ENCODE data around the gene CTNNBL1. TPM values are rescaled to one million over a fixed set of nuclear protein-coding genes. Genes with fewer than 3 reads are reported as not detected.

Gene CTNNBL1
- total RNA-seq, 1 experiment from 2014 or later: 203 TPM

DNA sequence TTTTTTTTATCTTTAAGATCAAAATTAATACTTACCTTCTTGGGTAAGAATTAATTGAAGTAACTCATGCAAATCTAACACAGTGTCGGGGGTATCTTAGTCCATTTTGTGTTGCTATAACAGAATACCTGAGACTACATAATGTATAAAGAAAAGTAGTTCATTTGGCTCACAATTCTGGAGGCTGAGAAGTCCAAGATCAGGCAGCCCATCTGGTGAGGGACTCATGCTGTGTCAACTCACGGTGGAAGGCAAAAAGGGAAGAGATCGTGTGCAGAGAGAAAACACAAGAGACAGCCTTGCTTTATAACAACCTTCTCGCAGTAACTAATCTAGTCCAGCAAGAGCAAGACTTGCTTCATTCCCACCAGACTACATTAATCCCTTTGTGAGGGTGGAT, 116.2 kb downstream of the CTNNBL1 start:
- H3K27me3 Mint-ChIP-seq (ENCODE audit: insufficient read depth, unreplicated experiment): no peaks in the 10 kb centered on the region
- H3K27ac Mint-ChIP-seq (ENCODE audit: unreplicated experiment): no peak overlapping the region
- H3K36me3 ChIP-seq (ENCODE audit: control insufficient read depth, insufficient read depth, low read length): peaks cover 2% of the 10 kb centered on the region
- DNase-seq: no peak
- ChIA-PET CTCF (no interaction called here), POLR2A (no interaction called here)
- H3K36me3 Mint-ChIP-seq (ENCODE audit: insufficient read depth, unreplicated experiment): peaks cover 5% of the 10 kb centered on the region
- intact Hi-C loops (cut with micrococcal nuclease; ENCODE audit: unreplicated experiment): no loop called here
- H3K4me1 ChIP-seq: no peaks in the 10 kb centered on the region
- H3K9me3 ChIP-seq: no peaks in the 10 kb centered on the region
- no peaks in the 10 kb centered on the region for H3K4me1 Mint-ChIP-seq (ENCODE audit: low read depth, unreplicated experiment)
- no peaks in the 10 kb centered on the region for H3K27me3 ChIP-seq (replicated peaks; ENCODE audit: control insufficient read depth, insufficient read depth, low read length)
- H3K4me3 Mint-ChIP-seq (ENCODE audit: unreplicated experiment): no peak overlapping the region
- no peaks in the 10 kb centered on the region for H3K9me3 Mint-ChIP-seq (ENCODE audit: unreplicated experiment)
- no peak overlapping the region for H3K4me3 ChIP-seq (ENCODE audit: low read depth, low read length)
- no TSS peak for BruUV-seq (replicated peaks)
- TF ChIP-seq, protein P1, sequence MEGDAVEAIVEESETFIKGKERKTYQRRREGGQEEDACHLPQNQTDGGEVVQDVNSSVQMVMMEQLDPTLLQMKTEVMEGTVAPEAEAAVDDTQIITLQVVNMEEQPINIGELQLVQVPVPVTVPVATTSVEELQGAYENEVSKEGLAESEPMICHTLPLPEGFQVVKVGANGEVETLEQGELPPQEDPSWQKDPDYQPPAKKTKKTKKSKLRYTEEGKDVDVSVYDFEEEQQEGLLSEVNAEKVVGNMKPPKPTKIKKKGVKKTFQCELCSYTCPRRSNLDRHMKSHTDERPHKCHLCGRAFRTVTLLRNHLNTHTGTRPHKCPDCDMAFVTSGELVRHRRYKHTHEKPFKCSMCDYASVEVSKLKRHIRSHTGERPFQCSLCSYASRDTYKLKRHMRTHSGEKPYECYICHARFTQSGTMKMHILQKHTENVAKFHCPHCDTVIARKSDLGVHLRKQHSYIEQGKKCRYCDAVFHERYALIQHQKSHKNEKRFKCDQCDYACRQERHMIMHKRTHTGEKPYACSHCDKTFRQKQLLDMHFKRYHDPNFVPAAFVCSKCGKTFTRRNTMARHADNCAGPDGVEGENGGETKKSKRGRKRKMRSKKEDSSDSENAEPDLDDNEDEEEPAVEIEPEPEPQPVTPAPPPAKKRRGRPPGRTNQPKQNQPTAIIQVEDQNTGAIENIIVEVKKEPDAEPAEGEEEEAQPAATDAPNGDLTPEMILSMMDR (IDR thresholded peaks at IDR 0.05; ENCODE audit: insufficient read depth in 1 of 2, low read depth in 1 of 2, low read length in 1 of 2, severe bottlenecking in 1 of 2, unreplicated experiment in 1 of 2): no peak

DNA sequence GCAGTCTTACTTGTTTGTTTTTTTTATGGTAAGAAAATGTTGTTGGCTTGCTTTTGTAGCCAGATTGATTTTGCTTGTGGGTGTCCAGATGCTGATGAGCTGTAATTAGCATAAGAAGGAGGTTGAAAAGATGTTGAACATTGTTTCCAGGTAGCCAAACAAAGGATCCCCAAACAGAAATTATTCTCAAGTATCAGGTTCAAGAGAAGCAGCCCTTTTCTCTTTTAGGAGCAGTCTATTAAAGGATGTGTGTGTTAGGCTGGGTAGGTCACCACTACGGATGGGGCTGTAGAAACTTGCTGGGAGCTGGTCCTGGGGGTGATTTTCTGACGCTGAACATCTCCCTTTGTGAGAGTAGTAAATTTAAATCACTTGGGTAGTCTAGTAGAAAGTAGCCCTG, 122.2 kb downstream of the CTNNBL1 start:
- TF ChIP-seq, protein P1 (IDR thresholded peaks at IDR 0.05; ENCODE audit: insufficient read depth in 1 of 2, low read depth in 1 of 2, low read length in 1 of 2, severe bottlenecking in 1 of 2, unreplicated experiment in 1 of 2): no peak
- Mint-ChIP-seq H3K36me3 (ENCODE audit: insufficient read depth, unreplicated experiment) (peaks cover 11% of the 10 kb centered on the region), H3K4me3 (ENCODE audit: unreplicated experiment) (no peak overlapping the region), H3K27ac (ENCODE audit: unreplicated experiment) (no peak overlapping the region), H3K27me3 (ENCODE audit: insufficient read depth, unreplicated experiment) (no peaks in the 10 kb centered on the region), H3K4me1 (ENCODE audit: low read depth, unreplicated experiment) (no peaks in the 10 kb centered on the region), H3K9me3 (ENCODE audit: unreplicated experiment) (no peaks in the 10 kb centered on the region)
- H3K4me1 ChIP-seq: no peaks in the 10 kb centered on the region
- no peaks in the 10 kb centered on the region for H3K9me3 ChIP-seq
- H3K36me3 ChIP-seq (ENCODE audit: control insufficient read depth, insufficient read depth, low read length): no peaks in the 10 kb centered on the region
- no peak overlapping the region for H3K4me3 ChIP-seq (ENCODE audit: low read depth, low read length)
- CTCF ChIA-PET: no interaction called here
- intact Hi-C loops (cut with micrococcal nuclease; ENCODE audit: unreplicated experiment): no loop called here
- no peaks in the 10 kb centered on the region for H3K27me3 ChIP-seq (replicated peaks; ENCODE audit: control insufficient read depth, insufficient read depth, low read length)
- no peak for DNase-seq
- no TSS peak for BruUV-seq (replicated peaks)
- POLR2A ChIA-PET: no interaction called here

DNA sequence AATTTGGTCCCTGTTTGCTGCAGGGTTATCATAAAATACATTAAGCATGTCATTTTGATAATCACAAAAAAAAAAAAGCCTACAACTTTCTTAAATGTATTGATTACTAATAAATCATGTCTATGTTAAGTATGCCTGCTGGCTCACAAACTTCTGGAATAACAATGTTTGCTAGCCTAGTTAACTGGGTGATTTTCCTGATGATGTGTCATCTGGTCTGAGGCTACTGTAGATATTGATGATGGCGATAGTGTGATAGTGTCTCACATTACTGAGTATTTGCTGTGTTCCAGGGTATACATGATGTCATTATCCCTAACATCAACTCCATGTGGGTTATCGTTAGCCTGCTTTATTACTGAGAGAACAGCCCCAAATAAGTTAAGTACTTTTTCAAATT, 122.9 kb downstream of the CTNNBL1 start:
- no peaks in the 10 kb centered on the region for H3K36me3 ChIP-seq (ENCODE audit: control insufficient read depth, insufficient read depth, low read length)
- H3K27me3 ChIP-seq (replicated peaks; ENCODE audit: control insufficient read depth, insufficient read depth, low read length): no peaks in the 10 kb centered on the region
- H3K9me3 Mint-ChIP-seq (ENCODE audit: unreplicated experiment): no peaks in the 10 kb centered on the region
- no peaks in the 10 kb centered on the region for H3K4me1 Mint-ChIP-seq (ENCODE audit: low read depth, unreplicated experiment)
- H3K4me1 ChIP-seq: no peaks in the 10 kb centered on the region
- BruUV-seq (replicated peaks): no TSS peak
- H3K4me3 ChIP-seq (ENCODE audit: low read depth, low read length): no peak overlapping the region
- intact Hi-C loops (cut with micrococcal nuclease; ENCODE audit: unreplicated experiment): no loop called here
- ChIA-PET POLR2A (no interaction called here), CTCF (no interaction called here)
- TF ChIP-seq, protein P1 (IDR thresholded peaks at IDR 0.05; ENCODE audit: insufficient read depth in 1 of 2, low read depth in 1 of 2, low read length in 1 of 2, severe bottlenecking in 1 of 2, unreplicated experiment in 1 of 2): no peak
- no peak for DNase-seq
- no peaks in the 10 kb centered on the region for H3K9me3 ChIP-seq
- no peak overlapping the region for H3K4me3 Mint-ChIP-seq (ENCODE audit: unreplicated experiment)
- peaks cover 11% of the 10 kb centered on the region for H3K36me3 Mint-ChIP-seq (ENCODE audit: insufficient read depth, unreplicated experiment)
- H3K27me3 Mint-ChIP-seq (ENCODE audit: insufficient read depth, unreplicated experiment): no peaks in the 10 kb centered on the region
- no peak overlapping the region for H3K27ac Mint-ChIP-seq (ENCODE audit: unreplicated experiment)
